HCT116 (cell line): Measurements from ENCODE around the gene NFE2L3.
A peak's percentile ranks its signal among the peaks of the same experiment; 100 is the strongest.

Experiments used
- CBX3 ChIP-seq: IDR thresholded peaks from 2 replicates; pipeline ENCODE4 v1.6.1; 2012; ENCODE audit warnings: low read depth
- CEBPB ChIP-seq: IDR thresholded peaks from 2 replicates; pipeline ENCODE4 v1.6.1; 2012; ENCODE audit warnings: low read depth
- CTCF ChIP-seq, 3 experiments: fragments of 200-600 bp in 1 of 3; sonication (generic) in 1 of 3; IDR thresholded peaks in 2 of 3; conservative IDR thresholded peaks in 1 of 3; 2 replicates each; pipeline ENCODE4 v1.5.1; 2012 to 2017; ENCODE audit warnings: low read depth in 2 of 3, low read length in 2 of 3, antibody characterized with exemption in 1 of 3, borderline replicate concordance in 1 of 3, control low read depth in 1 of 3, mild to moderate bottlenecking in 1 of 3, mixed read lengths in 1 of 3, mixed run types in 1 of 3, moderate library complexity in 1 of 3; ENCODE audit not compliant: insufficient read depth in 1 of 3
- EZH2 ChIP-seq: fragments of 200-600 bp; sonication (generic); IDR thresholded peaks from 2 replicates; pipeline ENCODE4 v1.6.1; 2017; ENCODE audit warnings: antibody characterized with exemption, mixed run types
- FOSL1 ChIP-seq: IDR thresholded peaks from 2 replicates; pipeline ENCODE4 v1.6.1; 2012; ENCODE audit warnings: low read depth
- POLR2A ChIP-seq: IDR thresholded peaks from 2 replicates; pipeline ENCODE4 v1.7.0; 2011; ENCODE audit warnings: borderline replicate concordance; ENCODE audit not compliant: insufficient read depth, insufficient read length; ENCODE audit errors: extremely low read depth
- RAD21 ChIP-seq: IDR thresholded peaks from 2 replicates; pipeline ENCODE4 v1.6.1; 2012; ENCODE audit warnings: low read depth, mild to moderate bottlenecking
- TCF7L2 ChIP-seq: IDR thresholded peaks from 2 replicates; pipeline ENCODE4 v1.7.0; 2011; ENCODE audit warnings: borderline replicate concordance, inconsistent platforms; ENCODE audit not compliant: insufficient read depth, insufficient read length; ENCODE audit errors: extremely low read depth
- ZNF274 ChIP-seq: fragments of 200-500 bp; sonication (Bioruptor generic); IDR thresholded peaks from 2 replicates; pipeline ENCODE4 v1.6.1; 2014; ENCODE audit warnings: mild to moderate bottlenecking, low read depth, low read length, inconsistent platforms
- TF ChIP-seq, protein P1 (sequence below): IDR thresholded peaks from 2 replicates; pipeline ENCODE4 v1.6.1; 2012
- TF ChIP-seq, protein P2 (sequence below): IDR thresholded peaks from 2 replicates; pipeline ENCODE4 v1.6.1; 2011; ENCODE audit warnings: mild to moderate bottlenecking, low read length, moderate library complexity; ENCODE audit not compliant: insufficient replicate concordance; ENCODE audit errors: extremely low read depth

- TF ChIP-seq, protein P1, sequence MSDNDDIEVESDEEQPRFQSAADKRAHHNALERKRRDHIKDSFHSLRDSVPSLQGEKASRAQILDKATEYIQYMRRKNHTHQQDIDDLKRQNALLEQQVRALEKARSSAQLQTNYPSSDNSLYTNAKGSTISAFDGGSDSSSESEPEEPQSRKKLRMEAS = no peak
- TF ChIP-seq CTCF (IDR thresholded peaks at IDR 0.05 in 2 of 3, conservative IDR thresholded peaks at IDR 0.05 in 1 of 3; ENCODE audit: borderline replicate concordance in 1 of 3, insufficient read depth in 1 of 3, low read depth in 2 of 3, low read length in 2 of 3) = no peak
- TF ChIP-seq, protein P2, sequence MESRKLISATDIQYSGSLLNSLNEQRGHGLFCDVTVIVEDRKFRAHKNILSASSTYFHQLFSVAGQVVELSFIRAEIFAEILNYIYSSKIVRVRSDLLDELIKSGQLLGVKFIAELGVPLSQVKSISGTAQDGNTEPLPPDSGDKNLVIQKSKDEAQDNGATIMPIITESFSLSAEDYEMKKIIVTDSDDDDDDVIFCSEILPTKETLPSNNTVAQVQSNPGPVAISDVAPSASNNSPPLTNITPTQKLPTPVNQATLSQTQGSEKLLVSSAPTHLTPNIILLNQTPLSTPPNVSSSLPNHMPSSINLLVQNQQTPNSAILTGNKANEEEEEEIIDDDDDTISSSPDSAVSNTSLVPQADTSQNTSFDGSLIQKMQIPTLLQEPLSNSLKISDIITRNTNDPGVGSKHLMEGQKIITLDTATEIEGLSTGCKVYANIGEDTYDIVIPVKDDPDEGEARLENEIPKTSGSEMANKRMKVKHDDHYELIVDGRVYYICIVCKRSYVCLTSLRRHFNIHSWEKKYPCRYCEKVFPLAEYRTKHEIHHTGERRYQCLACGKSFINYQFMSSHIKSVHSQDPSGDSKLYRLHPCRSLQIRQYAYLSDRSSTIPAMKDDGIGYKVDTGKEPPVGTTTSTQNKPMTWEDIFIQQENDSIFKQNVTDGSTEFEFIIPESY = no peak
- no peak for TF ChIP-seq ZNF274
- peak; percentile 99 for TF ChIP-seq POLR2A
- TF ChIP-seq FOSL1 = no peak; the same call in 1 of the 2 replicates
- peak; percentile 55 for TF ChIP-seq TCF7L2
- TF ChIP-seq CEBPB = no peak
- TF ChIP-seq CBX3 = no peak
- no peak for TF ChIP-seq RAD21
- TF ChIP-seq EZH2 = no peak
These were observed 48.6 kb downstream of the NFE2L3 start, which contains the start of gene HNRNPA2B1 for GRCh38 chr7:26200444-26201246.
